Lower leg skin (tissue), 4 donors: ENCODE data around the gene PCDHGA1. TPM values are rescaled to one million over a fixed set of nuclear protein-coding genes. Genes with fewer than 3 reads are reported as not detected.
A peak's percentile ranks its signal among the peaks of the same experiment; 100 is the strongest.

Experiments used
- DNase-seq, 2 donors: peaks; one replicate each; pipeline ENCODE4 v3.0.0-alpha.2; 2019; ENCODE audit warnings: low spot score in 2 of 2
- H3K4me3 ChIP-seq: fragments of 200-600 bp; sonication (generic); 2 replicates; pipeline ENCODE4 v1.5.1; 2017; ENCODE audit warnings: mild to moderate bottlenecking, low read depth; ENCODE audit not compliant: poor library complexity, severe bottlenecking
- CTCF ChIP-seq, 3 donors: fragments of 450-650 bp; IDR thresholded peaks; one replicate each; pipeline ENCODE4 v1.5.1; 2016; ENCODE audit warnings: antibody characterized with exemption in 3 of 3, mild to moderate bottlenecking in 3 of 3, moderate library complexity in 2 of 3
- POLR2A ChIP-seq, 2 donors: fragments of 450-650 bp; IDR thresholded peaks; one replicate each; pipeline ENCODE4 v1.6.1; 2016 to 2017; ENCODE audit warnings: antibody characterized with exemption in 2 of 2, mild to moderate bottlenecking in 1 of 2, moderate library complexity in 1 of 2
- WGBS, 2 donors: methylation state at CpG; one replicate each; pipeline ENCODE4 v1.1.5; 2018; 5-methylcytosine and 5-hydroxymethylcytosine counted together
- intact Hi-C: fragments of 100-400 bp; cut with DNase I; formaldehyde crosslinking; loops from one replicate; pipeline ENCODE4 v1.15.0; 2023; ENCODE audit warnings: low total_unique reads
- total RNA-seq, 4 donors: library from RNA; depleted of rRNA; stranded (reverse); fragments of >200 nt; gene quantifications; one replicate each; pipeline ENCODE4 v1.1.0, GENCODE V29; 2016

Gene PCDHGA1
- total RNA-seq, 4 donors from 2014 or later, result 0.52 to 0.54 (median 0.53) TPM; not detected in 1

- WGBS, 2 donors, result 54% methylated on average over 42 to 50 of the region's 50 CpGs
- TF ChIP-seq POLR2A (IDR thresholded peaks at IDR 0.05), result no peak
- TF ChIP-seq CTCF (IDR thresholded peaks at IDR 0.05), result no peak
- intact Hi-C loops, result no loop called here
- H3K4me3 ChIP-seq, result no peak overlapping the region
- DNase-seq, result no peak
These were observed 111.4 kb downstream of the PCDHGA1 start for GRCh38 chr5:141441571-141442170.

GRCh38 chr5:141465351-141465750 lies 135.0 kb downstream of the PCDHGA1 start:
- H3K4me3 ChIP-seq, result no peak overlapping the region
- TF ChIP-seq POLR2A (IDR thresholded peaks at IDR 0.05) (no peak), CTCF (IDR thresholded peaks at IDR 0.05) (no peak)
- DNase-seq, result no peak
- intact Hi-C loops, result no loop called here
- 97% methylated on average over 3 of the region's 3 CpGs for WGBS, 2 donors

GRCh38 chr5:141475625-141476131 lies 145.4 kb downstream of the PCDHGA1 start, which contains the start of gene PCDHGC3:
TSS of gene PCDHGC3 (plus strand) at chr5:141475966. CDS start at chr5:141476117, 151 bp downstream.
- intact Hi-C loops, result loop anchor here (5.0 kb wide), 1 partner anchor 47 kb away; no protein-coding TSS in a partner anchor
- 0% methylated on average over 28 of the region's 28 CpGs for WGBS, 2 donors
- H3K4me3 ChIP-seq, result peak within 1 kb of the TSS; percentile 66
- DNase-seq, result peak; percentile 92 to 97
- TF ChIP-seq CTCF (IDR thresholded peaks at IDR 0.05), result no peak
- TF ChIP-seq POLR2A (IDR thresholded peaks at IDR 0.05), result no peak

GRCh38 chr5:141476132-141476911 lies 146.0 kb downstream of the PCDHGA1 start:
- 1 to 2% methylated on average over 38 to 54 of the region's 58 CpGs for WGBS, 2 donors
- TF ChIP-seq POLR2A (IDR thresholded peaks at IDR 0.05), result no peak
- no peak for TF ChIP-seq CTCF (IDR thresholded peaks at IDR 0.05)
- H3K4me3 ChIP-seq, result peak overlapping the region; percentile 66
- intact Hi-C loops, result loop anchor here (5.0 kb wide), 1 partner anchor 46 kb away; no protein-coding TSS in a partner anchor
- DNase-seq, result peak; percentile 70 to 93

GRCh38 chr5:141477044-141477575 lies 146.8 kb downstream of the PCDHGA1 start:
- WGBS, 2 donors, result 25 to 28% methylated on average over 23 to 24 of the region's 24 CpGs
- intact Hi-C loops, result loop anchor here (5.0 kb wide), 1 partner anchor 45 kb away; no protein-coding TSS in a partner anchor
- H3K4me3 ChIP-seq, result peak overlapping the region; percentile 66
- no peak for DNase-seq
- no peak for TF ChIP-seq POLR2A (IDR thresholded peaks at IDR 0.05)
- TF ChIP-seq CTCF (IDR thresholded peaks at IDR 0.05), result no peak
